Cardiac ventricle fibroblast (primary cell): Measurements from ENCODE around the gene GAGE2A. TPM values are rescaled to one million over a fixed set of nuclear protein-coding genes. Genes with fewer than 3 reads are reported as not detected.

Experiments used
- total RNA-seq: library from RNA; depleted of rRNA; stranded (reverse); fragments of >200 nt; gene quantifications from 2 replicates; pipeline ENCODE4 v1.2.3, GENCODE V29; 2015

The GAGE2A gene
- not detected in 2 replicates for total RNA-seq

GRCh38 chrX:49589196-49589595 is at the start of gene GAGE2A:
Gene GAGE2A (plus strand): TSS chrX:49589496. CDS start chrX:49590651, 1,155 bp downstream.

GRCh38 chrX:49541433-49541832 is 47.9 kb upstream of the GAGE2A start, which contains the start of gene GAGE12D:
Gene GAGE12D (plus strand): TSS chrX:49541733. CDS start chrX:49542888, 1,155 bp downstream.

GRCh38 chrX:49550989-49551388 is 38.3 kb upstream of the GAGE2A start, which contains the start of gene GAGE12E:
Gene GAGE12E (plus strand): TSS chrX:49551289. CDS start chrX:49552444, 1,155 bp downstream.

GRCh38 chrX:49560542-49560941 is 28.8 kb upstream of the GAGE2A start, which contains the start of gene GAGE12F:
Gene GAGE12F (plus strand): TSS chrX:49560842. CDS start chrX:49561997, 1,155 bp downstream.

GRCh38 chrX:49570100-49570499 is 19.2 kb upstream of the GAGE2A start, which contains the start of gene GAGE12G:
Gene GAGE12G (plus strand): TSS chrX:49570400. CDS start chrX:49571555, 1,155 bp downstream.

GRCh38 chrX:49579649-49580048 is 9.6 kb upstream of the GAGE2A start, which contains the start of gene GAGE12H:
Gene GAGE12H (plus strand): TSS chrX:49579949. CDS start chrX:49581104, 1,155 bp downstream.

GRCh38 chrX:49598720-49599119 is 9.4 kb downstream of the GAGE2A start, which contains the start of gene GAGE1:
Gene GAGE1 (plus strand): TSS chrX:49599020. CDS start chrX:49600175, 1,155 bp downstream.

Other genes starting within 250 kb of the GAGE2A start
- not detected in 2 replicates for gene GAGE12C, start 57.3 kb upstream of the GAGE2A start, total RNA-seq
- gene GAGE12D, start 47.8 kb upstream of the GAGE2A start, total RNA-seq, result not detected in 2 replicates
- gene GAGE12E, start 38.2 kb upstream of the GAGE2A start, total RNA-seq, result not detected in 2 replicates
- not detected in 2 replicates for gene GAGE12F, start 28.7 kb upstream of the GAGE2A start, total RNA-seq
- gene GAGE12G, start 19.1 kb upstream of the GAGE2A start, total RNA-seq, result not detected in 2 replicates
- gene GAGE12H, start 9.5 kb upstream of the GAGE2A start, total RNA-seq, result not detected in 2 replicates
- not detected in 2 replicates for gene GAGE1, start 9.5 kb downstream of the GAGE2A start, total RNA-seq
- gene PAGE1, start 106.5 kb downstream of the GAGE2A start, total RNA-seq, result not detected in 2 replicates
- not detected in 2 replicates for gene PAGE4, start 239.8 kb downstream of the GAGE2A start, total RNA-seq